Caco-2 (cell line): ENCODE measurements around the gene PCDHB6. TPM values are rescaled to one million over a fixed set of nuclear protein-coding genes. Genes with fewer than 3 reads are reported as not detected.
"Not testable (repeated sequence)": the region's sequence is repeated elsewhere in the genome, so short reads cannot be mapped to it uniquely, and the experiment has no call there.

Source experiments
- BruUV-seq: library from RNA; stranded (reverse); fragments of 400-500 nt; replicated peaks from 2 replicates; lab custom pipeline; 2021; lab: Mats Ljungman, UMichigan
- CTCF ChIA-PET: fragments of 300-600 bp; sonication (Branson Sonifier 250); formaldehyde crosslinking; loops from one replicate; lab custom pipeline; 2022; ENCODE audit warnings: antibody characterized with exemption; lab: Charles Lee
- POLR2A ChIA-PET: fragments of 300-600 bp; sonication (Branson Sonifier 250); formaldehyde crosslinking; loops from one replicate; lab custom pipeline; 2022; ENCODE audit warnings: antibody characterized with exemption; lab: Charles Lee
- DNase-seq, 2 experiments: peaks; one replicate each; pipeline versions ENCODE4 v3.0.0 to v3.0.0-alpha.2; 2020 to 2022
- H3K27me3 ChIP-seq: replicated peaks from 2 replicates; pipeline ENCODE4 v1.6.0; 2011; ENCODE audit warnings: low read length; ENCODE audit not compliant: control insufficient read depth, insufficient read depth
- H3K36me3 ChIP-seq: 2 replicates; pipeline ENCODE4 v1.5.1; 2011; ENCODE audit warnings: low read length; ENCODE audit not compliant: control insufficient read depth, insufficient read depth
- H3K4me1 ChIP-seq: fragments of 250-450 bp; sonication (Bioruptor Pico); 2 replicates; pipeline ENCODE4 v1.5.1; 2020; ENCODE audit warnings: mild to moderate bottlenecking
- H3K4me3 ChIP-seq: 2 replicates; pipeline ENCODE4 v1.5.1; 2011; ENCODE audit warnings: low read depth, mild to moderate bottlenecking, control low read depth, low read length
- H3K9me3 ChIP-seq: fragments of 250-450 bp; sonication (Bioruptor Pico); 2 replicates; pipeline ENCODE4 v1.5.1; 2020; ENCODE audit warnings: mild to moderate bottlenecking, moderate library complexity
- H3K27ac Mint-ChIP-seq: one replicate; pipeline ENCODE4 v1.8.0; 2022; ENCODE audit warnings: mixed read lengths; ENCODE audit not compliant: unreplicated experiment
- H3K27me3 Mint-ChIP-seq: one replicate; pipeline ENCODE4 v1.8.0; 2022; ENCODE audit warnings: mixed read lengths; ENCODE audit not compliant: insufficient read depth, unreplicated experiment
- H3K36me3 Mint-ChIP-seq: one replicate; pipeline ENCODE4 v1.8.0; 2022; ENCODE audit warnings: mild to moderate bottlenecking, mixed read lengths; ENCODE audit not compliant: insufficient read depth, unreplicated experiment
- H3K4me1 Mint-ChIP-seq: one replicate; pipeline ENCODE4 v1.8.0; 2022; ENCODE audit warnings: low read depth, mixed read lengths; ENCODE audit not compliant: unreplicated experiment
- H3K4me3 Mint-ChIP-seq: one replicate; pipeline ENCODE4 v1.8.0; 2022; ENCODE audit warnings: mild to moderate bottlenecking, moderate library complexity, mixed read lengths; ENCODE audit not compliant: unreplicated experiment
- H3K9me3 Mint-ChIP-seq: one replicate; pipeline ENCODE4 v1.8.0; 2022; ENCODE audit warnings: mixed read lengths; ENCODE audit not compliant: unreplicated experiment
- intact Hi-C: fragments of 100-400 bp; cut with micrococcal nuclease; formaldehyde crosslinking; loops from one replicate; pipeline ENCODE4 v1.10.0; 2022; ENCODE audit not compliant: unreplicated experiment
- total RNA-seq: library from RNA; stranded (reverse); gene quantifications from 2 replicates; pipeline ENCODE4 v1.2.3, GENCODE V29; 2022
- TF ChIP-seq, protein P1 (sequence below), 2 experiments: fragments of 200-600 bp in 1 of 2; IDR thresholded peaks; 1 replicate in 1 of 2; 2 replicates in 1 of 2; pipeline versions ENCODE4 v1.5.1 to v1.8.0; 2011 to 2022; ENCODE audit warnings: antibody characterized with exemption in 1 of 2, control low read depth in 1 of 2, inconsistent platforms in 1 of 2, low read depth in 1 of 2, low read length in 1 of 2, mild to moderate bottlenecking in 1 of 2, moderate library complexity in 1 of 2; ENCODE audit not compliant: insufficient read depth in 1 of 2, severe bottlenecking in 1 of 2, unreplicated experiment in 1 of 2

PCDHB6 gene
- total RNA-seq, 1 experiment from 2014 or later, result not detected

DNA sequence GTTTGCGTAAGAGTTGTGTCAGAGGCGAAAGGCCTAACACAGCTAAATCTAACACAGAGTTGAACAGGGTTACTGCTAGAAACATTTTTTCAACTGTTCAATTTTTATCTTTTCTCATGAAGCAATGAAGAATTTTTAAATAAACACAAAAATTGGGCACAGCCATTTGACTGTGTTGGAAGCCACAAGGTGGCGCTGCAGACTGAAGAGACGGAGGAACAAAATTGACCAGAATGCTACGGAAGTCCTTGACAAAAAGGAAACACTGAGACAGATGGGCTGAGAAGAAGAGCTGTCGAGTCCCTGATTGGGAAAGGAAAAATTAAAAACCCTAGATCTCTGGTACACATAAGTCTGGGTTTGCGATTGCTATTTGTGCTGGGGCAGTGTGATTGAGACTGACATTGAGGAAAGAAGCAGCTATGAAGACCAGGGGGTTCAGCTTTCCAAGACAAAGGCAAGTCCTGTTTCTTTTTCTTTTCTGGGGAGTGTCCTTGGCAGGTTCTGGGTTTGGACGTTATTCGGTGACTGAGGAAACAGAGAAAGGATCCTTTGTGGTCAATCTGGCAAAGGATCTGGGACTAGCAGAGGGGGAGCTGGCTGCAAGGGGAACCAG is 37.1 kb downstream of the PCDHB6 start, which contains the start of gene PCDHB9:
Gene PCDHB9, plus strand, starts transcription at position 265 of the 616 bp plus-strand sequence. Its CDS starts 158 bp downstream, at position 423.
- H3K27ac Mint-ChIP-seq, result no peak within 1 kb of the TSS
- ChIA-PET POLR2A (no interaction called here), CTCF (no interaction called here)
- H3K27me3 Mint-ChIP-seq, result no peaks in the 10 kb centered on the region
- intact Hi-C loops, result no loop called here
- Histone ChIP-seq H3K4me1 (no peaks in the 10 kb centered on the region), H3K36me3 (no peaks in the 10 kb centered on the region), H3K27me3 (no peaks in the 10 kb centered on the region), H3K4me3 (no peak within 1 kb of the TSS), H3K9me3 (no peaks in the 10 kb centered on the region)
- no peak for DNase-seq
- H3K4me3 Mint-ChIP-seq, result no peak within 1 kb of the TSS
- TF ChIP-seq, protein P1, sequence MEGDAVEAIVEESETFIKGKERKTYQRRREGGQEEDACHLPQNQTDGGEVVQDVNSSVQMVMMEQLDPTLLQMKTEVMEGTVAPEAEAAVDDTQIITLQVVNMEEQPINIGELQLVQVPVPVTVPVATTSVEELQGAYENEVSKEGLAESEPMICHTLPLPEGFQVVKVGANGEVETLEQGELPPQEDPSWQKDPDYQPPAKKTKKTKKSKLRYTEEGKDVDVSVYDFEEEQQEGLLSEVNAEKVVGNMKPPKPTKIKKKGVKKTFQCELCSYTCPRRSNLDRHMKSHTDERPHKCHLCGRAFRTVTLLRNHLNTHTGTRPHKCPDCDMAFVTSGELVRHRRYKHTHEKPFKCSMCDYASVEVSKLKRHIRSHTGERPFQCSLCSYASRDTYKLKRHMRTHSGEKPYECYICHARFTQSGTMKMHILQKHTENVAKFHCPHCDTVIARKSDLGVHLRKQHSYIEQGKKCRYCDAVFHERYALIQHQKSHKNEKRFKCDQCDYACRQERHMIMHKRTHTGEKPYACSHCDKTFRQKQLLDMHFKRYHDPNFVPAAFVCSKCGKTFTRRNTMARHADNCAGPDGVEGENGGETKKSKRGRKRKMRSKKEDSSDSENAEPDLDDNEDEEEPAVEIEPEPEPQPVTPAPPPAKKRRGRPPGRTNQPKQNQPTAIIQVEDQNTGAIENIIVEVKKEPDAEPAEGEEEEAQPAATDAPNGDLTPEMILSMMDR (IDR thresholded peaks at IDR 0.05; ENCODE audit: insufficient read depth in 1 of 2, low read depth in 1 of 2, low read length in 1 of 2, severe bottlenecking in 1 of 2, unreplicated experiment in 1 of 2), result peak; percentile 22 to 28
- no peaks in the 10 kb centered on the region for H3K4me1 Mint-ChIP-seq
- H3K36me3 Mint-ChIP-seq, result no peaks in the 10 kb centered on the region
- H3K9me3 Mint-ChIP-seq, result peaks cover 43% of the 10 kb centered on the region
- no TSS peak for BruUV-seq

DNA sequence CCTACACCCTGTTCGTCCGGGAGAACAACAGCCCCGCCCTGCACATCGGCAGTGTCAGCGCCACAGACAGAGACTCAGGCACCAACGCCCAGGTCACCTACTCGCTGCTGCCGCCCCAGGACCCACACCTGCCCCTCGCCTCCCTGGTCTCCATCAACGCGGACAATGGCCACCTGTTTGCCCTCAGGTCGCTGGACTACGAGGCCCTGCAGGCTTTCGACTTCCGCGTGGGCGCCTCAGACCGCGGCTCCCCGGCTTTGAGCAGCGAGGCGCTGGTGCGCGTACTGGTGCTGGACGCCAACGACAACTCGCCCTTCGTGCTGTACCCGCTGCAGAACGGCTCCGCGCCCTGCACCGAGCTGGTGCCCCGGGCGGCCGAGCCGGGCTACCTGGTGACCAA is 38.8 kb downstream of the PCDHB6 start:
- H3K4me1 Mint-ChIP-seq, H3K4me1 ChIP-seq, CTCF ChIA-PET, intact Hi-C loops, H3K36me3 Mint-ChIP-seq, POLR2A ChIA-PET, H3K36me3 ChIP-seq, H3K27ac Mint-ChIP-seq, H3K27me3 ChIP-seq, BruUV-seq, H3K9me3 ChIP-seq, H3K27me3 Mint-ChIP-seq, H3K4me3 Mint-ChIP-seq, DNase-seq, H3K4me3 ChIP-seq: not testable (repeated sequence)
- H3K9me3 Mint-ChIP-seq, result peaks cover 52% of the 10 kb centered on the region

DNA sequence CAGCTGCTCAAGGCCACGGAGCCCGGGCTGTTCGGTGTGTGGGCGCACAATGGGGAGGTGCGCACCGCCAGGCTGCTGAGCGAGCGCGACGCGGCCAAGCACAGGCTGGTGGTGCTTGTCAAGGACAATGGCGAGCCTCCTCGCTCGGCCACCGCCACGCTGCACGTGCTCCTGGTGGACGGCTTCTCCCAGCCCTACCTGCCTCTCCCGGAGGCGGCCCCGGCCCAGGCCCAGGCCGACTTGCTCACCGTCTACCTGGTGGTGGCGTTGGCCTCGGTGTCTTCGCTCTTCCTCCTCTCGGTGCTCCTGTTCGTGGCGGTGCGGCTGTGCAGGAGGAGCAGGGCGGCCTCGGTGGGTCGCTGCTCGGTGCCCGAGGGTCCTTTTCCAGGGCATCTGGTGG is 39.3 kb downstream of the PCDHB6 start:
- peaks cover 52% of the 10 kb centered on the region for H3K9me3 Mint-ChIP-seq
- H3K4me3 ChIP-seq, H3K4me1 ChIP-seq, H3K27me3 ChIP-seq, BruUV-seq, H3K4me1 Mint-ChIP-seq, POLR2A ChIA-PET, H3K4me3 Mint-ChIP-seq, H3K36me3 Mint-ChIP-seq, H3K27ac Mint-ChIP-seq, H3K27me3 Mint-ChIP-seq, H3K36me3 ChIP-seq, intact Hi-C loops, DNase-seq, H3K9me3 ChIP-seq, CTCF ChIA-PET: not testable (repeated sequence)

DNA sequence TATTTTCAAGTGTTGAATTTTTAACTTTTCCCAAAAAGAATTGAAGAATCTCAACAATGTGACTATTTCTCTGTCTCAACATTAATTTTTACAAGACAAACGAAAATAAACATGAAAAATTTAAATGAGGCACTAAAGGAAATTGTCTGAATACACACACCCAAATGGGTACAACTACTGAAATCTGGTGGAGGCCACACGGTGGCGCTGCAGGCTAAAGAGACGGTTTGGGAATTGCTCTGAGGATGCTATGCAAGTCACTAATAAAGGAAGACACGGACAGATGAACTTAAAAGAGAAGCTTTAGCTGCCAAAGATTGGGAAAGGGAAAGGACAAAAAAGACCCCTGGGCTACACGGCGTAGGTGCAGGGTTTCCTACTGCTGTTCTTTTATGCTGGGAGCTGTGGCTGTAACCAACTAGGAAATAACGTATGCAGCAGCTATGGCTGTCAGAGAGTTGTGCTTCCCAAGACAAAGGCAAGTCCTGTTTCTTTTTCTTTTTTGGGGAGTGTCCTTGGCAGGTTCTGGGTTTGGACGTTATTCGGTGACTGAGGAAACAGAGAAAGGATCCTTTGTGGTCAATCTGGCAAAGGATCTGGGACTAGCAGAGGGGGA is 42.4 kb downstream of the PCDHB6 start, which contains the start of gene PCDHB10:
Gene PCDHB10, plus strand, starts transcription at position 244 of the 616 bp plus-strand sequence. Its CDS starts 200 bp downstream, at position 444.
- peak within 1 kb of the TSS; percentile 40 for H3K4me3 Mint-ChIP-seq
- no peak within 1 kb of the TSS for H3K27ac Mint-ChIP-seq
- Histone ChIP-seq H3K9me3 (peaks cover 14% of the 10 kb centered on the region), H3K4me1 (no peaks in the 10 kb centered on the region), H3K4me3 (no peak within 1 kb of the TSS), H3K36me3 (no peaks in the 10 kb centered on the region), H3K27me3 (no peaks in the 10 kb centered on the region)
- TF ChIP-seq, protein P1 (IDR thresholded peaks at IDR 0.05; ENCODE audit: insufficient read depth in 1 of 2, low read depth in 1 of 2, low read length in 1 of 2, severe bottlenecking in 1 of 2, unreplicated experiment in 1 of 2), result peak in 1 of 2 experiments; percentile 24
- H3K27me3 Mint-ChIP-seq, result no peaks in the 10 kb centered on the region
- H3K9me3 Mint-ChIP-seq, result peaks cover 39% of the 10 kb centered on the region
- no peaks in the 10 kb centered on the region for H3K36me3 Mint-ChIP-seq
- CTCF ChIA-PET, result no interaction called here
- H3K4me1 Mint-ChIP-seq, result no peaks in the 10 kb centered on the region
- intact Hi-C loops, result loop anchor here (5.0 kb wide), 1 partner anchor 370 kb away; no protein-coding TSS in a partner anchor
- no TSS peak for BruUV-seq
- peak in 1 of 2 experiments; percentile 21 for DNase-seq
- POLR2A ChIA-PET, result no interaction called here

DNA sequence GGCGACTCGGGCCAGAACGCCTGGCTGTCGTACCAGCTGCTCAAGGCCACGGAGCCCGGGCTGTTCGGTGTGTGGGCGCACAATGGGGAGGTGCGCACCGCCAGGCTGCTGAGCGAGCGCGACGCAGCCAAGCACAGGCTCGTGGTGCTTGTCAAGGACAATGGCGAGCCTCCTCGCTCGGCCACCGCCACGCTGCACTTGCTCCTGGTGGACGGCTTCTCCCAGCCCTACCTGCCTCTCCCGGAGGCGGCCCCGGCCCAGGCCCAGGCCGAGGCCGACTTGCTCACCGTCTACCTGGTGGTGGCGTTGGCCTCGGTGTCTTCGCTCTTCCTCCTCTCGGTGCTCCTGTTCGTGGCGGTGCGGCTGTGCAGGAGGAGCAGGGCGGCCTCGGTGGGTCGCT is 44.5 kb downstream of the PCDHB6 start:
- H3K4me3 ChIP-seq, H3K4me1 ChIP-seq, CTCF ChIA-PET, BruUV-seq, H3K4me3 Mint-ChIP-seq, H3K27me3 ChIP-seq, H3K4me1 Mint-ChIP-seq, POLR2A ChIA-PET, H3K27ac Mint-ChIP-seq, H3K36me3 ChIP-seq, H3K36me3 Mint-ChIP-seq, H3K27me3 Mint-ChIP-seq, DNase-seq: not testable (repeated sequence)
- intact Hi-C loops, result loop anchor here (5.0 kb wide), 1 partner anchor 368 kb away; no protein-coding TSS in a partner anchor
- peaks cover 22% of the 10 kb centered on the region for H3K9me3 ChIP-seq
- H3K9me3 Mint-ChIP-seq, result peaks cover 47% of the 10 kb centered on the region
